CD4-positive, CD25-positive, alpha-beta regulatory T cell (primary cell): ENCODE results near the gene NEMP1. TPM values are rescaled to one million over a fixed set of nuclear protein-coding genes. Genes with fewer than 3 reads are reported as not detected.

Source experiments
- polyA plus RNA-seq, 4 donors: library from polyadenylated mRNA; unstranded; fragments of 300-500 nt; fragmentation: Illumina TruSeq; gene quantifications; one replicate each; pipeline ENCODE4 v1.2.3, GENCODE V29; 2021
- total RNA-seq: library from RNA; stranded (reverse); gene quantifications from one replicate; pipeline ENCODE4 v1.2.3, GENCODE V29; 2022

NEMP1 gene
- total and polyA plus RNA-seq, 5 donors from 2014 or later, result 3.1 to 14.7 (median 5.4) TPM

Other genes with a start within 250 kb of the NEMP1 start
- gene SDR9C7, start 144.4 kb downstream of the NEMP1 start, total RNA-seq, result not detected
- gene SDR9C7, start 144.4 kb downstream of the NEMP1 start, polyA plus RNA-seq, result not detected
- 0.79 TPM for gene RDH16, start 121.2 kb downstream of the NEMP1 start, total RNA-seq
- under 1 TPM in 3 of 4 donors, not detected in 1; 0.10 to 0.56 (median 0.55) TPM for gene RDH16, start 121.2 kb downstream of the NEMP1 start, polyA plus RNA-seq
- gene ZBTB39, start 72.2 kb downstream of the NEMP1 start, total RNA-seq, result 8.6 TPM
- gene ZBTB39, start 72.2 kb downstream of the NEMP1 start, polyA plus RNA-seq, result 1 to 10 TPM; 1.5 to 1.8 (median 1.7) TPM
- not detected for gene TAC3, start 62.3 kb downstream of the NEMP1 start, total RNA-seq
- gene TAC3, start 62.3 kb downstream of the NEMP1 start, polyA plus RNA-seq, result not detected
- gene MYO1A, start 28.7 kb downstream of the NEMP1 start, total RNA-seq, result 0.32 TPM
- gene MYO1A, start 28.7 kb downstream of the NEMP1 start, polyA plus RNA-seq, result under 1 TPM in 1 of 4 donors, not detected in 3; 0.38 TPM
- gene NAB2, start 10.3 kb upstream of the NEMP1 start, total RNA-seq, result 7.5 TPM
- gene NAB2, start 10.3 kb upstream of the NEMP1 start, polyA plus RNA-seq, result 1 to 10 TPM in 2 of 4 donors, under 1 TPM in 2; 0.31 to 1.2 (median 0.90) TPM
- gene STAT6, start 32.6 kb upstream of the NEMP1 start, total RNA-seq, result 215 TPM
- 10 to 100 TPM; 69.2 to 81.6 (median 76.4) TPM for gene STAT6, start 32.6 kb upstream of the NEMP1 start, polyA plus RNA-seq
- 3.9 TPM for gene LRP1, start 49.7 kb upstream of the NEMP1 start, total RNA-seq
- under 1 TPM in 3 of 4 donors, not detected in 1; 0.13 to 0.24 (median 0.18) TPM for gene LRP1, start 49.7 kb upstream of the NEMP1 start, polyA plus RNA-seq
- not detected for gene LRP1-AS, start 68.8 kb upstream of the NEMP1 start, total RNA-seq
- gene LRP1-AS, start 68.8 kb upstream of the NEMP1 start, polyA plus RNA-seq, result not detected
- gene NXPH4, start 138.0 kb upstream of the NEMP1 start, total RNA-seq, result 0.49 TPM
- under 1 TPM in 3 of 4 donors, not detected in 1; 0.09 to 0.46 (median 0.11) TPM for gene NXPH4, start 138.0 kb upstream of the NEMP1 start, polyA plus RNA-seq
- 108 TPM for gene SHMT2, start 150.9 kb upstream of the NEMP1 start, total RNA-seq
- gene SHMT2, start 150.9 kb upstream of the NEMP1 start, polyA plus RNA-seq, result 100 to 1,000 TPM; 214 to 300 (median 228) TPM
- 2.6 TPM for gene STAC3, start 172.4 kb upstream of the NEMP1 start, total RNA-seq
- gene STAC3, start 172.4 kb upstream of the NEMP1 start, polyA plus RNA-seq, result under 1 TPM in 3 of 4 donors, not detected in 1; 0.10 to 0.52 (median 0.18) TPM